ENCODE data around the gene ABHD17B.

Gene ABHD17B

DNA sequence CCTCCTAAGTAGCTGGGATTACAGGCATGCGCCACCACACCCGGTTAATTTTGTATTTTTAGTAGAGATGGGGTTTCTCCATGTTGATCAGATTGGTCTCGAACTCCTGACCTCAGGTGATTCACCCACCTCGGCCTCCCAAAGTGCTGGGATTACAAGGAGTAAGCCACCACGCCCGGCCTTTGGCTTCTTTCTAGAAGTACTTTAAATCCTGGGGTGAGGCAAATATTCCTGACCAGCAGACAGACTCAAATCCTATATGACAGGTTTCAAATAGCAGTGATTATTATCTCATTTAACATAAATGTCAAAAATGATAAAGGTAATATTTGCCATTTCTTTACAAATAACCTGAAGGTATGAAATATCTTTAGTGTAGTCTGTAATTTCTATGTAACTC, 35.6 kb downstream of the ABHD17B start:
- DNase-seq = no peak

DNA sequence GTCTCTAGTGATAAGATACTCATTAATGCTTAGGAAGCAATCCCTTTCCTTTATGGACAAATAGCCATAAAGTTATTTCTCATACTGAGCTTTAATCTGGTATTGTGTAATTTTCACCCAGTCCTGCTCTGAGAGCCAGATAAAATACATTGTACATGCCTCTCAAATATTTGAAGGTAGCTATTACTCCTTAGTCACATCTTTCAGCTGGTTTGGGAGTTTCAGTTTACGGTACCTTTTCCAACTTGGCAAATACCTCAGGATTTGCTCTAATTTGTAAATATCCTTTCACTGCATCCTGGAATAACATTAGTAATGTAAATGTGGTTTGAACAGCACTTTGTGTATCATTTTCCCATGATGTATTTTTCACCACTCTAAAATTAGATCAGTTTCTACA, 47.4 kb downstream of the ABHD17B start:
- no peak for DNase-seq

DNA sequence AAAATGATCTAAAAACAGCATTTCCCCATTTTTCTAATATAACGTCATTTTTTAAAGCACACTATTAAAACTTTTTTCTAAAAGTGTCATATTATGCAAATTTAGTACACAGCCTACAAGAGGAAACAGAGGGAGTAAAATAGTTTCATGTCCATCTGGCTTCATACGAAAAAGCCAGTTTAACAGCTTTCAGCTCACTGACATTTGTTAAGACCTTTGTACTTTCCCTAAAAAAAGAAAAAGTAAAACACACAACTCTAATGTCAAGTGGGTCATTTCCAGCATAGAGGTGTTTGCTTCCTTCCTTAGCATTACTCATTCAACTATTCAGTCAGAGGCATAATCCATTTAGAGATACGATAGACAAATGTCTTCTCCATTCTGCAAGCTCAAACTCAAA, 49.4 kb downstream of the ABHD17B start:
- DNase-seq = no peak

DNA sequence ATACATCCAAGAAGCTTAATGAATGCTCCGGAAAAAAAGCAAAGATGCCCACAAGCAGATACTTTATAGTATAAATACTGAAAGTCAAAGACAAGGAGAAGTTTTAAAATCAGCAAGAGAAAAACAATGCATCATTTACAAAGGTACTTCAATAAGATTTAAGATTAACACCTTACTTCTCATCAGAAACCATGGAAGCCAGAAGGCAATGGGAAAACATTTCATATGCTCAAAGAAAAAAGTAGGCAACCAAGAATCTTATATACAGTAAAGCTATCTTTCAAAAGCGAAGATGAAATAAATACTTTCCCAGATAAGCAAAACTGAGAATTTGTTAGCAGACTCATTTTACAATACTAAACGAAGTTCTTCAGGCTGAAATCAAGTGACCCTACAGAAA, 51.1 kb downstream of the ABHD17B start:
- no peak for DNase-seq

DNA sequence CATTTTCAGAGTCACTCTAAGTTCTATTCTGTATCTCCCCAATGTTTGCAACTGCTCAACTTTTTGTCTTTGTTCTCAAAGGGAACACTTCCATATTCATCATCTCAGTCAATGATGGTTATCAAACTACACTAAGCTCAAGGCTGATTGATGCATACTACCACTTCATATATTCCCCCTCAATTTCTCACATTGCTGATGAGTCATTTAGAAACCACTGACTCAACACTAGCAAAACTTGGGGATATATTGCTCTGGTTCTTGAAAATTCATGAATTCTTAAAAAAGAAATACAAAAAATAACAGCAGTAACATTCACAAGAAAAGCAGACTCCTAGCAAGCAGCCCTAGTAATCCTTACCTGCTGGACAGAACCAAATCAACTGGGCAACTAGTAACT, 52.2 kb downstream of the ABHD17B start:
- DNase-seq = no peak

DNA sequence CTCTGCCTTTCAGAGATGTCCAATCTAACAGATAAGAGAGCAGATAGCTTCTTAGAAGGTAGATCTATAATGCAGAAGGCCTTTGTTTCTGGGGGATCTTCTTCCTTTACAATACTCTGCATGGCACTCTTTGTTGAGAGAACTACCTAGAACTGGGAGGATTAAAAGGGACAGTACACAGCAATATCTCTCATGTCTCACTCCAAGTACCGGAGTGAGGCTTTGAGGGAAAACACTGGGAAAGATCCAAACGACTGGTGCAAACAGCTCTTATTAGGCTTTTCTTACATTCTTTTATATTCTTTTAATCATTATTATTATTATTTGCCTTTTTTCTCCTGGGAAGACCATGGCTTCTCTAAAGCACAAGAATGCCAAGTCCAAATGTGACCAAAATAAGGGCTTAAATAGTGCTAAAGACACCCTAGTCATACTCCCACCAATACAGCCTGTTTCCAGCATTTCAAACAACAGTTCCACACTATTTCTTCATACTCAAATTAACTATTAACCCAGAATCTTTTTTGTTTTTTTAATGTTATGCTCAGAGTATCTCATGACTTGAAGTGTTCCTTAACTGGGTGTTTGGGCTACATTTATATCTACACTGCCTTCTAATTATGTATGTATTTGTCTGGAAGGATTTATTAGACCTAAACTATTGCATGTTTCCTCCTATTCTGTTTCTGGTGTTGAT, 52.7 kb downstream of the ABHD17B start:
- no peak for DNase-seq

DNA sequence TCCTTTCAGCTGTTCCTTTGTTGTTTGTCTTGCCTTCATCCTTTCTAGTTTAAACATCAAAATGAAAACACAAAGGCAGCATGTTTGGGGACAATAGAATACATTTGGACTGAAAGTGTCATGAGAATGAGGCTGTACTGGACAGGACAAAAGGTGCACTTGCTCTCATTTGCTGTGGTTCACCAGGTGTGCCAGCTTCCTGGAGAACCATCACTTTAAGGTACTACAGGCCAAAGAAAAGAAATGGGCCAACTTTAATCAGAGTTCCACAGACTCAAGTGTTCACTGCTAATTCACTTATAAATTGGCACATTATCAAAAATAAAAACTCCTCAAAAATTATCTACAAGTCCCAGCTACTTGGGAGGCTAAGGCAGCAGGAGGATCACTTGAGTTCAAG, 53.8 kb downstream of the ABHD17B start:
- no peak for DNase-seq

DNA sequence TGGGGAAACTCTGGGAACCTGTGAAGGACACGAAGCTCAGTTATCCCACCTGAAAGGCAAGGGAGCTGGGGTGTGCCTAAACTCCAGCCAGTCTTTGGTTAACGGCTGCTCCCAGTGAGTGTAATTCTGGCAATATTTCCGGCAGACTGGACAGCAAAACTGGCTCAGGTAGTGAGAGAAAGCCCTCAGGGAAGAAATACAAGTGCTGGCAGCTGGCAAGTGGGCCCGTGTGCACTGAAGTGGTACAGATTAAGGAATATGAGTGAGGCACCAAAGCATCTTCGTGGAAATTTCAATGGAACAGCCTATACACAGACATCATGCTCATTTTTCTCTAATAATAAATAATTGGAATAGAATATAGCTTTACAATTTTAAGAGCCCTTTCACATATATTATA, 56.2 kb downstream of the ABHD17B start:
- peak; percentile 18 for DNase-seq

DNA sequence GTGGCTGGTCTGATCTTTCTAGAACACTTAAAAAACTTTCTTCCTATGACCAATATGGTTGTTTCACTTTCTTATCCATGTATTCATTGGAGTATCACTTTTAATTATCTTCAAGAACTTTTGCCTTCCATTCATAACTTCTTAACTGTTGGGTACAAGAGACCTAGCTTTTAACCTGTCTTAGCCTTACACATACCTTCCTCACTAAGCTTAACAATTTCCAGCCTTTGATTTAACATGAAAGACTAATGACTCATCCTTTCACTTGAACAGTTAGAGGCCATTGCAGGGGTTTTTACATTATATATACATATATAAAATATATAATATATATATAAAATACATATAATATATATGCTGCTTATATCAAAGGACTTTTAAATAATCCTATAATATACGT, 57.9 kb downstream of the ABHD17B start:
- DNase-seq = no peak

DNA sequence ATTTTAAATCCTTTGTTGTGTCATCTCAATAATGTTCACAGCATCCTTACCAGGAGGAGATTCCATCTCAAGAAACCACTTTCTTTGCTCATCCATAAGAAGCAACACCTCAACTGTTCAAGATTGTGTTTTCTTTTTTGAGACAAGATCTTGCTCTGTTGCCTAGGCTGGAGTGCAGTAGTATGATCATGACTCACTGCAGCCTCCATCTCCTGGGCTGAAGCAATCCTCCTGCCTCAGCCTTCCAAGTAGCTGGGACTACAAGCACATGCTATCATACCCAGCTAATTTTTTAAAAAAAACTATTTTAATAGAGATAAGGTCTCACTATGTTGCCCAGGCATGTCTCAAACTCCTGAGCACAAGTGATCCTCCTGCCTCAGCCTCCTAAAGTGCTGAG, 60.0 kb downstream of the ABHD17B start:
- no peak for DNase-seq

DNA sequence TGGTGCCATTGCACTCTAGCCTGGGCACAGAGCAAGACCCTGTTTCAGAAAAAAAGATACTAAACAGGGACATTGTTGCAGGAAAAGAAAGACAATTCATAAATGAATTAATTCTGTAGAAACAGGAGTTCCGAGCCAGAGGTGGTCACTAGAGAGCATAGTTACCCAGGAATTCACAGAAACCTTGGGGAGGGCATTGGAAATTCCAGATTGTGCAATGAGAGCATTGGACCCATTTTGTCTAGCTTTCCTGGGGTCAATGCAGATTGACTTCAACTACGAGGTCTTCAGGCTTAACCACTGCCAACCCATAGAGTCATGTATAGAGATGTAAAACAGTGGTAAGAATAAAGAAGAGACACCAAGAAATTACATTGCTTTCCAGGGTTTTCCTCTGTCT, 63.1 kb downstream of the ABHD17B start:
- no peak for DNase-seq

DNA sequence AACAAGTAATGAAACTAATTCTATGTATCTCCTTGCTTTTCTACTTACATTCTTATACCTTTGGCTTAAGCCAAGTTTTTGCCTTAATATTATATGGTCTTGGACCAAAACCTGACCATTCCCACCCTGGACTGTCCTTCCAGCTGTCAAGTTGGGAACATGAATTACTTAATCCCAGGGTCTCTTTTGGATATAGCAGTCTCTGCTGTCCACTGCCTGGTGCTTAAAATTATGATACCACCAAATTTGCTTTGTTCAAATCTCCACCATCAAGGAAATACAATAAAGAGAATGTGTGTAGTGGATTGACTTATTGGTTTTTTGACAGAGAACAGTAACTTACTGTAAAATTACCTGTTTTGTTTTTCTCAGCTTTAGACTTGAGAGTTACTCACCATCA, 66.2 kb downstream of the ABHD17B start:
- DNase-seq = no peak

DNA sequence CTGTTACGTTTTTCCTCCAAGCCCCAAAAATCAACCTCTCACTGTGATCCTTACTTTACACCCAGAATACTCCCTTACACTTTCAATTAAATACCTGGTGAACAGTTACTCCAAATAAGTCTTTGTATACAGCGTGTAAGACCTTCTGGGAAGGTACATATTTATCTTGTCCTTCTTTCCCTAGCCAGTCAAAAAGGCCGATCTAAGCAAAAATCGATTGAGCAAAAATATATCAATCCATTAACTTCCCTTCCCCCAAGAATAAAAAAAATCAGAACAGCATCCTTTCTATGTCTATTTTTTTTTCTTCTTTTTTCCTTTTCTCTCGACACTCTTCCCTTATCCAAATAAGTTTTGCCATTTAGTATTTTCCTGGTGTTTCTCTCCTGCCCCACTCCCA, 71.3 kb downstream of the ABHD17B start:
- DNase-seq = no peak

DNA sequence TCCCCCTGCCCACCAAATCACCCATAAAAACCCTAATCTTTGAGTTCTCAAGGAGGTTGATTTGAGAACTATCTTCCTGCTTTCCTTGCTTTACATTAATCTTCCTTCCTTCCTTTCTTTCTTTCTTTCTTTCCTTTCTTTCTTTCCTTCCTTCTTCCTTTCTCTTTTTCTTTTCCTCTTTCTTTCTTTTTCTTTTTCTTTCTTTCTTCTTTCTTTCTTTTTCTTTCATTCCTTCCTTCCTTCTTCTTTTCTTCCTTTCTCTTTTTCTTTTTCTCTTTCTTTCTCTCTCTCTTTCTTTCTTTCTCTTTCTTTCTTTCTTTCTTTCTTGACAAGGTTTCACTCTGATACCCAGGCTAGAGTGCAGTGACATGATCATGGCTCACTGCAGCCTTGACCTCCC, 75.4 kb downstream of the ABHD17B start:
- DNase-seq = no peak

DNA sequence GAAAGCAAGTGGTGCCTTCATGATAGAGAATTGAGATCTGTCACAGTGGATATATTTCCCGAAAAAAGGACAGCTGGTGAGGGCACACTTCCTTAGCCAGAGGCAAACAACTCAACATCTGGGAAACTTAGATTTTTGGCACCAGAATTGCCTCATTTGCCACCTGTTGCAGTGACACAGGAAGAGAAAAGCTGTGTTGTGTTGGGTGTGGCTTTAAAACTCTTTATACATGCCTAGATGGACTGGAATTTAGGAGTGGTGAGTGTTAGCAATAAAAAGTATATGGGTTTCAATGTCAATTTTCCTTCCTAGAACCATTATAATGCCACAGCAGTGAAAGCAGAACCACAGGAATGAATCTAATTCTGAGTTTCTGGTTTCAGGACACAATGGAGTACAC, 80.1 kb downstream of the ABHD17B start:
- no peak for DNase-seq

DNA sequence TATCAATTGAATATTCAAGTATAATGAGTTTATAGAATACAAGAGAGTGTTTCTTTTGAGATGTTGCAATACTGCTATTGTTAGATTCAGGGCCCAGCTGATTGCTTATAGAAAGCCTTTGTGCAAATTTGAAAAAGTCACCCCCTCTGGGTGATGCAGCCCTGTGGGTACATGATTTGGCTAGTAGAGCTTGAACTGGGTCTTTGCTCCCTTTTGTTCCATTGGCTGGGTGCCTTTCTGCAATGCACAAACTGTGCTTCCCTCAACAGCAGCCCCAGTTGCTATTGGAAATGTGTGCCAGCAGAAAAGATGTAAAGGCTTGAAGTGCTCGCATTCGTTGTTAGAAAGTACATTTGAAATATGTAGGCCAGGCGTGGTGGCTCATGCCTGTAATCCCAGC, 80.8 kb downstream of the ABHD17B start:
- DNase-seq = no peak

DNA sequence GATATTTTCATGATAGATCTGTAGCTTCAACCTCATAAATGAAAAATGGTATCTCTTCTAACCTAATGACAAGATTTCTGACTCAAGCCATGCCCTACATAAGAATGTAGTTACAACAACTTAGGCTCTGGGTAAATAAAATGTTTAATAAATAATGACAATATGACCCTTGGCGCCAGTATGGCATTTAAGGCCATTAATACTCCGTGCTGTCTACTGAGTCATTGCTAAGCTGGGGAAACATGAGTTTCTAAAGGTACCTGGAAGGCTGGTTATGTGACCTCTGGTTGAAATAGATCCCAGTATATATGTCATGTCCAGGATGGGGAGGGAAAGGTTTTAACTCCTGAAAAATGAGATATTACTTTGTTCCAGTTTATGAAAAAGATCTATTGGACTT, 84.7 kb downstream of the ABHD17B start:
- DNase-seq = no peak

DNA sequence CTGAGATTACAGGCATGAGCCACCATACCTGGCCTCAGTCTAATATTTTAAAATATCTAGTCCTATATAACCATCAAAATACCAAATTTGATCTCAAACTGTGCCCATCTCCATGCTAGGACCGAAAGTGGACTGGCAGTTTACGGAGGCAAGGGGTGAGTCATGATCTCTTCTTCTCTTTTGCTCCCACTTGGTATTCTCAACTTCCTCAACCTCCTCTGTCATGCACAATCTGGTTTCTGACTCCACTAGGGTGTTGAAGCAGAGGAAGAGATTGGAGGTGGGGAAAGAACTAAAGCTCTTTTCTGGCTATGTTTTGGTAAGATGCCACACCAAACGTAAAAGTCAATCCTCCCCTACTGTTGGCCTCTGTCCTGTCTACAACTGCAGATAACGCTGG, 86.7 kb downstream of the ABHD17B start:
- DNase-seq = no peak

DNA sequence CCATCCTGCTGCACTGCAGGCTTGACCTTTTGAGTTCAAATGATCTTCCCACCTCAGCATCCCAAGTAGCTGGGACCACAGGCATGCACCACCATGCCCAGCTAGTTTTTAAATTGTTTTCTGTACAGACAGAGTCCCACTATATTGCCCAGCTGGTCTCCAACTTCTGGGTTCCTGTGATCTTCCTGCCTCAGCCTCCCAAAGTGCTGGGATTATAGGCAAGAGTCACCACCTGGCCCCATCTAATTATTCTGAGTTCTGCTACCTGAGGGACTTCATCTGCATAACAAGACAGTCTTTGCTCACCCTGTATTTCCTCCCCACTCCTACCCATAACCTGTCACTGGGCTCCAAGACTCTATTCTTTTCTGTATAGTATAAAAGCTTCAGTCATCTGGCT, 88.1 kb downstream of the ABHD17B start:
- no peak for DNase-seq

DNA sequence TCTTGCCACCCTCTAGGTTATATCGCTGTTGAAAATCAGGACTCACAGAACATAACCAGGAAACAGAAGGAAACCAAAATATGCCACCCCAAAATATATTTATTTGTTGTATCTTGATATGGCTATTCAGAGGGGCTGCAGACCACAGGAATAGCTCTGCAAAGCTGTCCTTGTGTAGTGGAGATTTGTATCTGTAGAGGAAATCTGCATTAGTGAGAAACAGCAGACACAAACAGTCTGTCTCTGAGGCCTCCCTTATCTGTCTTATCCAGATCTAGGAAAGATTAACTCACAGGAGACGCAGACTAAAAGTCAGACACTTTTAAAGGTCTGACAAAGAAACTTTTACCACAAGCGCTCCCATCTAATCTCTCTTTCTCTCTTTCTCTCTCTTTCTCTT, 88.5 kb downstream of the ABHD17B start:
- no peak for DNase-seq

DNA sequence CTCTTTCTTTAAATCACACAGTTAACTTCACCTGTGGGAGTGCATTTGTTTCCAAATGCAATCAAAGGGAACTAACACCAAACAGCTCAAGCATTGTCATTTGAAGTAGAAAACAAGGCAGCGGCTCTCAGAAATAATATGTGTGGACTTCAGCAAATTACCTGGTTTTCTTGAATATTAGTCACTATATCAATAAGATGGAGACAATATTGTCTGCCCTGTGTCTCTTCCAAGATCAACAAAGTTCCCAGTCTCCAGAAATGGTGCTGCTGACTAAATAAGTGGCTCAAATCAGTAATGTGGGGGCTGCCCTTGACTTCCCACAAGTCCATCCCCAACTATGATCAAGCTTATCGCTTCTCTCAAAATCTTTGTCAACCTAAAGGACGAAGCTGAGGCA, 89.6 kb downstream of the ABHD17B start:
- no peak for DNase-seq

DNA sequence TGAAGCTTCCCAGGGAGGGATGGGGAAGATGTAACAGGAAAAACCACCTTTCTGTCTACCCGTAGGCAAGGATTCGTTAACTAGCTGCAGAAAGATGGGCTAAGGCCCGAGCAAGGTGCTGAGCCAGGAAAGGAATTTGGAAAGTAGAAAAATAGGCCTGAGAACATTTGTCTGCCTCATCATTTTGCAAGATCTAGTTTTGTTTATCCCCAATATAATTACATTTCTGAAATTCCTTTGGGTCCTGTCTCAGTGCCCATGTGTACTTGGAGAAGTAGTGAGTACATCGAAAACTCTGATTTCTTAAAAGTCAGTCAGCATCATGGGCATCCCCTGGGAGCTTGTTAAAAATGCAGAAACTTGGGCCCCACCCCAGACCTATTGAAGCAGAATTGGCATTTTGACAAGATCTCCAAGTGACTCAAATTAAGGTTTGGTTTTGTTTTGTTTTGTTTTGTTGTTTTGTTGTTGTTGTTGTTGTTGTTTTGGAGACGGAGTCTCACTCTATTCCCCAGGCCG, 90.5 kb downstream of the ABHD17B start:
- no peak for DNase-seq

DNA sequence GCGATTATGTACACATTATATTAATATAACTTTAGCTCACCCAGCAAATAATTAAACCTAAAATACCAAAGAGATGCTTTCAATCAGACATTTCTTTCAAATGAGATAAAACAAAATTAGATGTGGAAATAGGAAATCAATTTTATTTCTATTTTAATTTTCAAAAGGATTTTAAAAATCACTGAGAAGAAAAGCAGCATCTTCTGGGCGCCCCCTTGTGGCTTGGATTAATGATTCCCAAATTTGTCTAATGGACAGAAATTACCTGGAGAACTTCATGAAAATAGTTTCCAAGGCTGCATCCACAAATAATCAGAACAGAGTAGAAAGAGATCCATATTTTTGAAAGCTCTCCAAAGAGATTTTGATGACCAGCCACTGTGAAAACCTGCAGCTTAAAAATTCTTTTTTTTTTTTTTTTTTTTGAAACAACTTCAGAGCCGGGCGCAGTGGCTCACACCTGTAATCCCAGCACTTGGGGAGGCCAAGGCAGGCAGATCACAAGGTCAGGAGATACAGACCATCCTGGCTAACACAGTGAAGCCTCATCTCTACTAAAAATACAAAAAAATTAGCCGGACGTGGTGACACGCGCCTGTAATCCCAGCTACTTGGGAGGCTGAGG, 91.8 kb downstream of the ABHD17B start:
- DNase-seq = no peak

DNA sequence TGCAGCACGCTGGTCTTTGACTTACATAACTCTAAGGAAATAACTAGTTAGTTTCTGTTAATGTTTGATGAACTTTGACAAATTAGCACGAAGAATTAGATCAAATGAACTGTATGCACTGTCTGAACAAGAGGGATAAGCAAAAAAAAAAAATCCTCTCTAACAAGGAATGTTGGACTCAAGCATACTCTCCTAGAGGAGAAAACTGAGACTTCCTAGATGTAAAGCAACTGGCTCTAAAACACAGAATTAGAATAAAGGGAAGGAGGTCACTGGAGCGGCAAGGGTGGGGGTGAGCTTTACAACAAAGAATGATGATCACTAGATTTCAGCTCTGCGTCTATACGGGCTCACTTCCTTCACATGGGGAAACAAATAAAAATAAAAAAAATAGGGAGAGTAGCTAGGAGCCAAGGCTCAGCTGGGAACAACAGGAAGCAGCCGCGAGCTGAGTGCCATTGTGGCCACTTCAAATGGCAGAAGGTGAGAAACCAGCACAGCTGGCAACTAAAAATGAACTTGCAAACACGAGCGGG, 94.0 kb downstream of the ABHD17B start:
- DNase-seq = no peak
